ENCODE results near the gene RER1.

The RER1 gene

GRCh38 chr1:2428490-2428889 lies 36.8 kb downstream of the RER1 start:
- no peak for ATAC-seq
- no peak for DNase-seq
- peaks cover 2% of the 10 kb centered on the region for H3K36me3 Mint-ChIP-seq (ENCODE audit: low read depth)
- H3K9me3 Mint-ChIP-seq = peaks cover under 1% of the 10 kb centered on the region
- no peak overlapping the region for H3K4me3 Mint-ChIP-seq
- H3K27me3 Mint-ChIP-seq = peaks cover 2% of the 10 kb centered on the region
- no peak overlapping the region for H3K27ac Mint-ChIP-seq
- no peaks in the 10 kb centered on the region for H3K4me1 Mint-ChIP-seq

GRCh38 chr1:2429780-2430591 lies 38.3 kb downstream of the RER1 start:
- H3K36me3 Mint-ChIP-seq (ENCODE audit: low read depth) = peaks cover 2% of the 10 kb centered on the region
- ATAC-seq (no peak), DNase-seq (peak; percentile 42)
- H3K9me3 Mint-ChIP-seq = no peaks in the 10 kb centered on the region
- no peak overlapping the region for H3K4me3 Mint-ChIP-seq
- H3K27ac Mint-ChIP-seq = no peak overlapping the region
- H3K27me3 Mint-ChIP-seq = peaks cover 2% of the 10 kb centered on the region
- no peaks in the 10 kb centered on the region for H3K4me1 Mint-ChIP-seq

- no peak overlapping the region for H3K4me3 Mint-ChIP-seq
- H3K27ac Mint-ChIP-seq = no peak overlapping the region
- no peaks in the 10 kb centered on the region for H3K9me3 Mint-ChIP-seq
- no peak for ATAC-seq
- H3K36me3 Mint-ChIP-seq (ENCODE audit: low read depth) = peaks cover 2% of the 10 kb centered on the region
- no peaks in the 10 kb centered on the region for H3K4me1 Mint-ChIP-seq
- peaks cover 2% of the 10 kb centered on the region for H3K27me3 Mint-ChIP-seq
- no peak for DNase-seq
Observed at GRCh38 chr1:2430592-2430973, 38.9 kb downstream of the RER1 start.

- Mint-ChIP-seq H3K4me3 (no peak overlapping the region), H3K27ac (no peak overlapping the region), H3K36me3 (ENCODE audit: low read depth) (peaks cover 2% of the 10 kb centered on the region), H3K27me3 (peaks cover 2% of the 10 kb centered on the region), H3K4me1 (no peaks in the 10 kb centered on the region), H3K9me3 (no peaks in the 10 kb centered on the region)
- DNase-seq = no peak
- ATAC-seq = no peak
Observed at GRCh38 chr1:2431103-2431502, 39.5 kb downstream of the RER1 start.

- H3K4me1 Mint-ChIP-seq = no peaks in the 10 kb centered on the region
- peaks cover 2% of the 10 kb centered on the region for H3K27me3 Mint-ChIP-seq
- H3K4me3 Mint-ChIP-seq = no peak overlapping the region
- no peak overlapping the region for H3K27ac Mint-ChIP-seq
- no peak for DNase-seq
- no peak for ATAC-seq
- H3K36me3 Mint-ChIP-seq (ENCODE audit: low read depth) = peaks cover 2% of the 10 kb centered on the region
- H3K9me3 Mint-ChIP-seq = no peaks in the 10 kb centered on the region
Observed at GRCh38 chr1:2431518-2431917, 39.9 kb downstream of the RER1 start.

- H3K27ac Mint-ChIP-seq = no peak overlapping the region
- no peaks in the 10 kb centered on the region for H3K4me1 Mint-ChIP-seq
- H3K4me3 Mint-ChIP-seq = no peak overlapping the region
- no peaks in the 10 kb centered on the region for H3K9me3 Mint-ChIP-seq
- DNase-seq (no peak), ATAC-seq (no peak)
- H3K27me3 Mint-ChIP-seq = peaks cover 2% of the 10 kb centered on the region
- peaks cover 2% of the 10 kb centered on the region for H3K36me3 Mint-ChIP-seq (ENCODE audit: low read depth)
Observed at GRCh38 chr1:2432441-2432844, 40.8 kb downstream of the RER1 start.

GRCh38 chr1:2433196-2433595 lies 41.6 kb downstream of the RER1 start:
- ATAC-seq (no peak), DNase-seq (no peak)
- Mint-ChIP-seq H3K36me3 (ENCODE audit: low read depth) (peaks cover 2% of the 10 kb centered on the region), H3K27me3 (peaks cover 2% of the 10 kb centered on the region), H3K4me3 (no peak overlapping the region), H3K4me1 (no peaks in the 10 kb centered on the region), H3K9me3 (no peaks in the 10 kb centered on the region), H3K27ac (no peak overlapping the region)

- H3K4me3 Mint-ChIP-seq = no peak overlapping the region
- no peak for DNase-seq
- H3K27me3 Mint-ChIP-seq = peaks cover 2% of the 10 kb centered on the region
- H3K4me1 Mint-ChIP-seq = no peaks in the 10 kb centered on the region
- ATAC-seq = no peak
- H3K9me3 Mint-ChIP-seq = no peaks in the 10 kb centered on the region
- no peak overlapping the region for H3K27ac Mint-ChIP-seq
- peaks cover 2% of the 10 kb centered on the region for H3K36me3 Mint-ChIP-seq (ENCODE audit: low read depth)
Observed at GRCh38 chr1:2433936-2434655, 42.5 kb downstream of the RER1 start.

GRCh38 chr1:2435091-2435490 lies 43.5 kb downstream of the RER1 start:
- no peak overlapping the region for H3K4me3 Mint-ChIP-seq
- ATAC-seq (no peak), DNase-seq (no peak)
- H3K27ac Mint-ChIP-seq = no peak overlapping the region
- H3K4me1 Mint-ChIP-seq = no peaks in the 10 kb centered on the region
- no peaks in the 10 kb centered on the region for H3K9me3 Mint-ChIP-seq
- H3K27me3 Mint-ChIP-seq = no peaks in the 10 kb centered on the region
- H3K36me3 Mint-ChIP-seq (ENCODE audit: low read depth) = no peaks in the 10 kb centered on the region

- Mint-ChIP-seq H3K27ac (no peak overlapping the region), H3K36me3 (ENCODE audit: low read depth) (no peaks in the 10 kb centered on the region), H3K4me3 (no peak overlapping the region), H3K9me3 (no peaks in the 10 kb centered on the region), H3K4me1 (no peaks in the 10 kb centered on the region), H3K27me3 (no peaks in the 10 kb centered on the region)
- no peak for ATAC-seq
- DNase-seq = no peak
Observed at GRCh38 chr1:2435746-2436355, 44.2 kb downstream of the RER1 start.

- Mint-ChIP-seq H3K27ac (no peak overlapping the region), H3K4me3 (no peak overlapping the region), H3K4me1 (no peaks in the 10 kb centered on the region), H3K27me3 (no peaks in the 10 kb centered on the region), H3K36me3 (ENCODE audit: low read depth) (no peaks in the 10 kb centered on the region), H3K9me3 (no peaks in the 10 kb centered on the region)
- no peak for ATAC-seq
- DNase-seq = no peak
Observed at GRCh38 chr1:2436876-2437275, 45.2 kb downstream of the RER1 start.

GRCh38 chr1:2437617-2438016 lies 46.0 kb downstream of the RER1 start:
- Mint-ChIP-seq H3K27me3 (peaks cover 2% of the 10 kb centered on the region), H3K27ac (no peak overlapping the region), H3K4me3 (no peak overlapping the region), H3K9me3 (no peaks in the 10 kb centered on the region), H3K36me3 (ENCODE audit: low read depth) (no peaks in the 10 kb centered on the region), H3K4me1 (no peaks in the 10 kb centered on the region)
- DNase-seq = no peak
- no peak for ATAC-seq

- no peak for DNase-seq
- ATAC-seq = no peak
- peaks cover 5% of the 10 kb centered on the region for H3K27me3 Mint-ChIP-seq
Observed at GRCh38 chr1:2438038-2438437, 46.4 kb downstream of the RER1 start.

GRCh38 chr1:2438641-2439040 lies 47.0 kb downstream of the RER1 start:
- Mint-ChIP-seq H3K27me3 (peaks cover 5% of the 10 kb centered on the region), H3K4me1 (no peaks in the 10 kb centered on the region), H3K27ac (no peak overlapping the region), H3K4me3 (no peak overlapping the region), H3K9me3 (no peaks in the 10 kb centered on the region), H3K36me3 (ENCODE audit: low read depth) (no peaks in the 10 kb centered on the region)
- DNase-seq (no peak), ATAC-seq (no peak)

More at GRCh38 chr1:2438038-2438437, 46.4 kb downstream of the RER1 start:
- Mint-ChIP-seq H3K9me3 (no peaks in the 10 kb centered on the region), H3K27ac (no peak overlapping the region), H3K4me3 (no peak overlapping the region), H3K36me3 (ENCODE audit: low read depth) (no peaks in the 10 kb centered on the region), H3K4me1 (no peaks in the 10 kb centered on the region)

- H3K36me3 Mint-ChIP-seq (ENCODE audit: low read depth) = no peaks in the 10 kb centered on the region
- DNase-seq = no peak
- no peak overlapping the region for H3K4me3 Mint-ChIP-seq
- no peak overlapping the region for H3K27ac Mint-ChIP-seq
- no peaks in the 10 kb centered on the region for H3K9me3 Mint-ChIP-seq
- H3K4me1 Mint-ChIP-seq = no peaks in the 10 kb centered on the region
- no peak for ATAC-seq
- H3K27me3 Mint-ChIP-seq = peaks cover 5% of the 10 kb centered on the region
Observed at GRCh38 chr1:2439369-2439768, 47.7 kb downstream of the RER1 start.
